ENCODE data around the gene MARCHF9. TPM values are rescaled to one million over a fixed set of nuclear protein-coding genes. Genes with fewer than 3 reads are reported as not detected.

MARCHF9 gene
- total RNA-seq, 4 donors from 2014 or later = 4.2 to 10.5 (median 5.2) TPM

GRCh38 chr12:57761391-57761998, 6.6 kb downstream of the MARCHF9 start:
- TF ChIP-seq CTCF (IDR thresholded peaks at IDR 0.05; ENCODE audit: low read depth) = no peak

GRCh38 chr12:57762463-57762862, 7.6 kb downstream of the MARCHF9 start:
- TF ChIP-seq CTCF (IDR thresholded peaks at IDR 0.05; ENCODE audit: low read depth) = no peak

GRCh38 chr12:57763881-57764661, 9.2 kb downstream of the MARCHF9 start:
- no peak for TF ChIP-seq CTCF (IDR thresholded peaks at IDR 0.05; ENCODE audit: low read depth)

- TF ChIP-seq CTCF (IDR thresholded peaks at IDR 0.05; ENCODE audit: low read depth) = no peak
Measured at GRCh38 chr12:57764662-57765002, 9.7 kb downstream of the MARCHF9 start.

GRCh38 chr12:57765003-57765697, 10.2 kb downstream of the MARCHF9 start:
- TF ChIP-seq CTCF (IDR thresholded peaks at IDR 0.05; ENCODE audit: low read depth) = no peak

- TF ChIP-seq CTCF (IDR thresholded peaks at IDR 0.05; ENCODE audit: low read depth) = no peak
Measured at GRCh38 chr12:57765698-57766463, 11.0 kb downstream of the MARCHF9 start.

Data from subcutaneous adipose tissue (tissue), 4 donors.